ENCODE data around the gene TMEM121. TPM values are rescaled to one million over a fixed set of nuclear protein-coding genes. Genes with fewer than 3 reads are reported as not detected.
A peak's percentile ranks its signal among the peaks of the same experiment; 100 is the strongest.

Gene TMEM121
- total RNA-seq, 1 experiment from 2014 or later = 1.0 TPM

- H3K4me3 ChIP-seq = no peak overlapping the region
- H3K27me3 ChIP-seq (ENCODE audit: insufficient read depth, low read depth) = peaks cover 44% of the 10 kb centered on the region
- H4K20me1 ChIP-seq (ENCODE audit: insufficient read depth) = no peaks in the 10 kb centered on the region
- BruUV-seq (replicated peaks) = no TSS peak
- no peak overlapping the region for H3K4me2 ChIP-seq
- H3K79me2 ChIP-seq (ENCODE audit: low read depth) = no peaks in the 10 kb centered on the region
- intact Hi-C loops (cut with micrococcal nuclease; ENCODE audit: unreplicated experiment) = no loop called here
- H3K36me3 ChIP-seq (ENCODE audit: low read depth) = no peaks in the 10 kb centered on the region
- TF ChIP-seq EZH2 (IDR thresholded peaks at IDR 0.05; ENCODE audit: low read depth) (no peak), CTCF (conservative IDR thresholded peaks at IDR 0.05) (no peak)
- ChIA-PET CTCF (no interaction called here), POLR2A (ENCODE audit: unreplicated experiment) (no interaction called here)
- H3K4me1 ChIP-seq (replicated peaks; ENCODE audit: insufficient read depth) = no peaks in the 10 kb centered on the region
- H3F3A ChIP-seq (ENCODE audit: insufficient read depth, low read depth) = peaks cover 6% of the 10 kb centered on the region; the same call in 1 of the 2 replicates
- H3K9me2 ChIP-seq (ENCODE audit: insufficient read depth) = no peaks in the 10 kb centered on the region
- H3K27ac ChIP-seq = no peak overlapping the region
- no peak for DNase-seq
- no peak overlapping the region for H2AFZ ChIP-seq
- 0 out of 2 replicates have a peak, but pooled peaks cover 4% of the 10 kb centered on the region for H3K9me3 ChIP-seq (ENCODE audit: insufficient read depth, low read depth)
These were observed 6.3 kb upstream of the TMEM121 start for GRCh38 chr14:105519946-105520698.

DNA sequence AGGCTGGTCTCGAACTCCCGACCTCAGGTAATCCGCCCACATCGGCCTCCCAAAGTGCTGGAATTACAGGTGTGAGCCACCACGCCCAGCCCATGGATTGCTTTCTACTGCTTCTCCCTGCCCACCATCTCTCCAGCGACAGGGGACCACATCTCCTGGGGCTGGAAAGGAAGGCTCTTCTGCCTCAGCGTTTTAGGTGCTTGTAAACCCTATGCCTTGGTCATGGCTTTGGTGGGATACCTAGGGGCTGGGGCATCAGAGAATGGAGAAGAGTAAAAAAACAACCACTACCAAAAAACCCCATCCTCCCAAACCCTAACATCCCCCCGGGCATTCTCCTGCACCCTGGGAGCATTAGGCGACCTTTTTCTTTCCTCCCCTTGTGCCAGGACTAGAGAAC lies 1.1 kb upstream of the TMEM121 start:
- BruUV-seq (replicated peaks) = no TSS peak
- Histone ChIP-seq H3K36me3 (ENCODE audit: low read depth) (no peaks in the 10 kb centered on the region), H3K4me3 (no peak overlapping the region), H3K27ac (no peak overlapping the region), H3K79me2 (ENCODE audit: low read depth) (no peaks in the 10 kb centered on the region), H3K9me2 (ENCODE audit: insufficient read depth) (no peaks in the 10 kb centered on the region), H3K9me3 (ENCODE audit: insufficient read depth, low read depth) (no peaks in the 10 kb centered on the region), H3F3A (ENCODE audit: insufficient read depth, low read depth) (peaks cover 9% of the 10 kb centered on the region; the same call in 1 of the 2 replicates), H3K4me1 (replicated peaks; ENCODE audit: insufficient read depth) (no peaks in the 10 kb centered on the region), H4K20me1 (ENCODE audit: insufficient read depth) (no peaks in the 10 kb centered on the region), H3K27me3 (ENCODE audit: insufficient read depth, low read depth) (peaks cover 18% of the 10 kb centered on the region), H3K4me2 (no peak overlapping the region), H2AFZ (no peak overlapping the region)
- intact Hi-C loops (cut with micrococcal nuclease; ENCODE audit: unreplicated experiment) = no loop called here
- ChIA-PET CTCF (no interaction called here), POLR2A (ENCODE audit: unreplicated experiment) (no interaction called here)
- DNase-seq = no peak
- no peak for TF ChIP-seq EZH2 (IDR thresholded peaks at IDR 0.05; ENCODE audit: low read depth)
- TF ChIP-seq CTCF (conservative IDR thresholded peaks at IDR 0.05) = no peak

DNA sequence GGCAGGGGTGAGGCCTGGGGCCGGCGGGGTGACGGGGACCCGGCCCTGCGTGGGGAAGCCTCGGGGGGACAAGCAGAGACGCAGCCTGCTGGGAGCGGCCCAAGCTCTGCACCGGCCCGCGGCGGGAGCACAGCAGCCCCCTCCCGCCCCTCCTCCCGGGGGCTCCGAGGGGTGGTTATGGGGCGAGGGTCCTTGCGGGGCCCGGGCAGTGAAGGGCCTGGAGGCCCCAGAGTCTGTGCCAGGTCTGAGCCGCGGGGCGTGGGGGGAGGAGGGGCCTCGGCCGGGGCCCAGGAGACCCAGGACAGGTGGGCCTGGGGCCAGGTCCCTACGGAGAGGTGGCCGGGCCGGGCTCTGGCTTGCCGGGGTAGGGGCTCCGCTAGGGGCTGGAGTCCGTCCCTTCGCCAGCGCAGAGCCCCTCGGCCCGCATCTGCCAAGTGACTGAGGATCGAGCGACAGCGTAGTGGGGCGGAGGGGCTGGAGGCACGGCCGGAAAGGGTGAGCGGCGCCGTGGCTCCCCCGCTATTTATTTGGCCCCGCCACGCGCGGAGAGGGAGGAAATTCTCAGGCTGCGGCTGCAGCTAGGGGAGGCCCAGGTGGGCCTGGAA lies 495 bp downstream of the TMEM121 start:
- Histone ChIP-seq H4K20me1 (ENCODE audit: insufficient read depth) (no peaks in the 10 kb centered on the region; the same call in 1 of the 2 replicates), H3K27me3 (ENCODE audit: insufficient read depth, low read depth) (peaks cover 14% of the 10 kb centered on the region), H3K27ac (no peak overlapping the region), H3F3A (ENCODE audit: insufficient read depth, low read depth) (peaks cover 9% of the 10 kb centered on the region; the same call in 1 of the 2 replicates), H3K9me3 (ENCODE audit: insufficient read depth, low read depth) (no peaks in the 10 kb centered on the region), H3K4me1 (replicated peaks; ENCODE audit: insufficient read depth) (no peaks in the 10 kb centered on the region), H3K4me2 (peak overlapping the region; percentile 55; the same call in 1 of the 2 replicates), H3K36me3 (ENCODE audit: low read depth) (no peaks in the 10 kb centered on the region), H3K9me2 (ENCODE audit: insufficient read depth) (no peaks in the 10 kb centered on the region), H3K4me3 (no peak overlapping the region), H2AFZ (no peak overlapping the region), H3K79me2 (ENCODE audit: low read depth) (no peaks in the 10 kb centered on the region)
- TF ChIP-seq CTCF (conservative IDR thresholded peaks at IDR 0.05) (no peak), EZH2 (IDR thresholded peaks at IDR 0.05; ENCODE audit: low read depth) (no peak)
- CTCF ChIA-PET = interaction anchor here (1.0 kb wide), 1 partner anchor 156 kb away, joined by 3 read pairs; no protein-coding TSS in a partner anchor
- intact Hi-C loops (cut with micrococcal nuclease; ENCODE audit: unreplicated experiment) = no loop called here
- BruUV-seq (replicated peaks) = no TSS peak
- POLR2A ChIA-PET (ENCODE audit: unreplicated experiment) = no interaction called here
- DNase-seq = no peak
